Prostate gland (tissue), 2 donors: ENCODE data around the gene TTC33. TPM values are rescaled to one million over a fixed set of nuclear protein-coding genes. Genes with fewer than 3 reads are reported as not detected.
"Not testable (repeated sequence)": the region's sequence is repeated elsewhere in the genome, so short reads cannot be mapped to it uniquely, and the experiment has no call there.

Experiments used
- DNase-seq: peaks from one replicate; pipeline ENCODE4 v3.0.0-alpha.2; 2019; ENCODE audit warnings: low spot score
- H3K27ac ChIP-seq, 2 donors: fragments of 200-600 bp; sonication (generic); 2 replicates each; pipeline ENCODE4 v1.5.1; 2017 to 2019
- H3K27me3 ChIP-seq: fragments of 200-600 bp; sonication (generic); replicated peaks from 2 replicates; pipeline ENCODE4 v1.5.1; 2019; ENCODE audit not compliant: insufficient read depth
- H3K36me3 ChIP-seq, 2 donors: fragments of 200-600 bp; sonication (generic); 1 replicate in 1 of 2; 2 replicates in 1 of 2; pipeline versions ENCODE4 v1.5.1 to v1.8.1; 2017 to 2019
- H3K4me1 ChIP-seq: fragments of 200-600 bp; sonication (generic); replicated peaks from 2 replicates; pipeline ENCODE4 v1.5.1; 2019
- H3K4me3 ChIP-seq, 2 donors: fragments of 200-600 bp; sonication (generic); 2 replicates each; pipeline ENCODE4 v1.5.1; 2017 to 2019
- H3K9me3 ChIP-seq: fragments of 200-600 bp; sonication (generic); 2 replicates; pipeline ENCODE4 v1.5.1; 2017
- POLR2A ChIP-seq: fragments of 450-650 bp; IDR thresholded peaks from one replicate; pipeline ENCODE4 v1.6.1; 2016; ENCODE audit warnings: antibody characterized with exemption, mild to moderate bottlenecking
- POLR2AphosphoS5 ChIP-seq: sonication (generic); formaldehyde crosslinking; IDR thresholded peaks from one replicate; pipeline ENCODE4 v1.6.1; 2017; ENCODE audit warnings: antibody characterized with exemption
- WGBS: methylation state at CpG from one replicate; pipeline ENCODE4 v1.1.5; 2018; 5-methylcytosine and 5-hydroxymethylcytosine counted together
- intact Hi-C: fragments of 100-400 bp; cut with DNase I; formaldehyde crosslinking; loops from one replicate; pipeline ENCODE4 v1.14.2; 2022
- total RNA-seq, 2 donors: library from RNA; depleted of rRNA; stranded (reverse); fragments of >200 nt; gene quantifications; one replicate each; pipeline ENCODE4 v1.1.0, GENCODE V29; 2016
- TF ChIP-seq, protein P1 (sequence below), 4 experiments: fragments of 200-600 bp in 2 of 4; fragments of 450-650 bp in 2 of 4; sonication (generic) in 2 of 4; IDR thresholded peaks; 1 replicate in 3 of 4; 2 replicates in 1 of 4; pipeline ENCODE4 v1.5.1; 2016 to 2019; ENCODE audit warnings: antibody characterized with exemption in 4 of 4, mild to moderate bottlenecking in 2 of 4, moderate library complexity in 2 of 4

TTC33 gene
- total RNA-seq, 2 donors from 2014 or later, result 11.9 to 17.6 TPM

DNA sequence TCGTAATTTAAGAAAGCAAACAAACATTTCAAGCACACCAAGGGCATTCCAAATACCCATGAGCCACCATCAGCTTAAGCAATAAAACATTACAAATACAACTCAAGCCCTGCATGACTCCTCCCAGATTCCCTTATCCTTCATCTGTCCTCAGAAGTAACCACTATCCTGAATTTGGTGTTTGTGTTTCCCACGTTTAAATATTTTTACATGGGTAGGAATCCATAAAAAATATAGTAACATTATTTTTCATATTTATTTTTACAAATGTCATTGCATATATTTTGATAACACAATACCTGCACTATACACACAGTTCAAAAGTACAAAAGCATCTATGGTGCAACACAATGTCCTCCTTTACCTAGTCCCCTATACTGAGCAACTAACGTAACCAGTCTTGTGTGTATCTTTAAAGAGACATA is 36.0 kb upstream of the TTC33 start:
- intact Hi-C loops, result no loop called here
- H3K9me3 ChIP-seq, result no peaks in the 10 kb centered on the region
- H3K27ac ChIP-seq, result no peak overlapping the region
- H3K4me3 ChIP-seq, result no peak overlapping the region
- no peaks in the 10 kb centered on the region for H3K27me3 ChIP-seq
- H3K4me1 ChIP-seq, result peaks cover 8% of the 10 kb centered on the region
- TF ChIP-seq POLR2A, result no peak
- TF ChIP-seq, protein P1, sequence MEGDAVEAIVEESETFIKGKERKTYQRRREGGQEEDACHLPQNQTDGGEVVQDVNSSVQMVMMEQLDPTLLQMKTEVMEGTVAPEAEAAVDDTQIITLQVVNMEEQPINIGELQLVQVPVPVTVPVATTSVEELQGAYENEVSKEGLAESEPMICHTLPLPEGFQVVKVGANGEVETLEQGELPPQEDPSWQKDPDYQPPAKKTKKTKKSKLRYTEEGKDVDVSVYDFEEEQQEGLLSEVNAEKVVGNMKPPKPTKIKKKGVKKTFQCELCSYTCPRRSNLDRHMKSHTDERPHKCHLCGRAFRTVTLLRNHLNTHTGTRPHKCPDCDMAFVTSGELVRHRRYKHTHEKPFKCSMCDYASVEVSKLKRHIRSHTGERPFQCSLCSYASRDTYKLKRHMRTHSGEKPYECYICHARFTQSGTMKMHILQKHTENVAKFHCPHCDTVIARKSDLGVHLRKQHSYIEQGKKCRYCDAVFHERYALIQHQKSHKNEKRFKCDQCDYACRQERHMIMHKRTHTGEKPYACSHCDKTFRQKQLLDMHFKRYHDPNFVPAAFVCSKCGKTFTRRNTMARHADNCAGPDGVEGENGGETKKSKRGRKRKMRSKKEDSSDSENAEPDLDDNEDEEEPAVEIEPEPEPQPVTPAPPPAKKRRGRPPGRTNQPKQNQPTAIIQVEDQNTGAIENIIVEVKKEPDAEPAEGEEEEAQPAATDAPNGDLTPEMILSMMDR (IDR thresholded peaks at IDR 0.05), result no peak
- no peak for TF ChIP-seq POLR2AphosphoS5
- 35% methylated on average over 3 of the region's 3 CpGs for WGBS
- no peak for DNase-seq
- no peaks in the 10 kb centered on the region for H3K36me3 ChIP-seq

DNA sequence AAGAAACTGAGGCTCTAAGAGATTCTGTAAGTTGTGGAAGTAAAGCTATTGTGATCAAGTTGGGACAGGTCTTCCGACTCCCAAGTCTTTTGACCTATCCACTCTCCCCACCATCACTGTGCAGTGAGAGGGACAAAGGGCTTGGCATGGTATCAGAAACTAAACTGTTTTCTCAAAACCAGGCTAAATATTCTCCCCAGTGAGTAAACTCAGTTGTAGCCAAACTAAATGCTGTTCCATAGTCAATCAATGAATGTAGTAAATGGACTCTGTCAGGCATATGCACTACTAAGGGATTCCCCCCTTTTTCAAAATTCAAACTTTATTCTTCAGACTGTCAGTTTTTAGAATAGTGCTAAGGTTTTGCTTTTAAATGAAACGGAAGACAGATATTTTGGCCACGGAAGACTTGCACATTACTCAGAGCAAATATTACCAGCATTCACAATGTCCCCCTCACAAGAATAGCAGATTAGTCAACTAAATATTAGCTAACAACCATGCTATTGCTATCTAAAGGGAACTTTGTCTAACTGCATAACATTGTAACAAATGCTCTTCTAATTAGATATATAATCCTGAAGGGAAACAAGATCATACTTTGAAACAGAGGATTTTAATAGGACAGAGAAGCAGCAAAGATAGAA is 35.3 kb upstream of the TTC33 start:
- intact Hi-C loops, result no loop called here
- Histone ChIP-seq H3K9me3 (no peaks in the 10 kb centered on the region), H3K4me1 (peaks cover 5% of the 10 kb centered on the region), H3K27me3 (no peaks in the 10 kb centered on the region), H3K27ac (no peak overlapping the region), H3K36me3 (no peaks in the 10 kb centered on the region), H3K4me3 (no peak overlapping the region)
- 53% methylated on average over 3 of the region's 3 CpGs for WGBS
- TF ChIP-seq, protein P1 (IDR thresholded peaks at IDR 0.05), result no peak
- TF ChIP-seq POLR2AphosphoS5, result no peak
- no peak for TF ChIP-seq POLR2A
- no peak for DNase-seq

DNA sequence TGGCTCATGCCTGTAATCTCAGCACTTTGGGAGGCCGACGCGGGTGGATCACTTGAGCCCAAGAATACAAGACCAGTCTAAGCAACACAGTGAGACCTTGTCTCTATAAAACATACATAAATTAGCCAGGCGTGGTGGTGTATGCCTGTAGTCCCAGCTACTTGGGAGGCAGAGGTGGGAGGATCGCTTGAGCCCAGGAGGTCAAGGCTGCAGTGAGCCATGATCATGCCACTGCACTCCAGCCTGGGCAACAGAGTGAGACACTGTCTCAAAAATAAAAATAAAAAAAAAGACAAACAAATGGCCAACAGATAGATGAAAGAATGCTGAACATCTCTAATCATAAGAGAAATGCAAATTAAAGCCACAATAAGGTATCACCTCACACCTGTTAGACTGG is 33.2 kb upstream of the TTC33 start:
- WGBS, result 98% methylated on average over 5 of the region's 5 CpGs
- H3K27me3 ChIP-seq, H3K36me3 ChIP-seq, DNase-seq, intact Hi-C loops, H3K27ac ChIP-seq, H3K9me3 ChIP-seq, H3K4me3 ChIP-seq, H3K4me1 ChIP-seq: not testable (repeated sequence)

DNA sequence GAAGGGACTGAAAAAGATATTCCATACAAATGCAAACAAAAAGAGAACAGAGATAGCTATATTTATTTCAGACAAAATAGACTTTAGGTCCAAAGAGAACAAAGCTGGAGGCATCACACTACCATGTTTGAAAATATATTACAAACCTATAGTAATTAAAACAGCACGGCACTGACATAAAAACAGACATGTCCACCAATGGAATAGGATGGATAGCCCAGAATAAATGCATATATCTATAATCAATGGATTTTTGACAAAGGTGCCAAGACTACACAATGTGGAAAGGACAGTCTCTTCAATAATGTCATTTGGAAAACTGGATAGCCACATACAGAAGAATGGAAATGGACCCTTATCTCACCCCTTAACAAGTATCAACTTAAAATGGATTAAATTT is 32.2 kb upstream of the TTC33 start:
- H3K27ac ChIP-seq, result no peak overlapping the region
- no peaks in the 10 kb centered on the region for H3K27me3 ChIP-seq
- intact Hi-C loops, result no loop called here
- no peak overlapping the region for H3K4me3 ChIP-seq
- TF ChIP-seq, protein P1 (IDR thresholded peaks at IDR 0.05), result no peak
- TF ChIP-seq POLR2AphosphoS5, result no peak
- TF ChIP-seq POLR2A, result no peak
- WGBS, result 100% methylated on average over 1 of the region's 1 CpG
- H3K36me3 ChIP-seq, result no peaks in the 10 kb centered on the region
- H3K4me1 ChIP-seq, result no peaks in the 10 kb centered on the region
- H3K9me3 ChIP-seq, result no peaks in the 10 kb centered on the region
- no peak for DNase-seq

DNA sequence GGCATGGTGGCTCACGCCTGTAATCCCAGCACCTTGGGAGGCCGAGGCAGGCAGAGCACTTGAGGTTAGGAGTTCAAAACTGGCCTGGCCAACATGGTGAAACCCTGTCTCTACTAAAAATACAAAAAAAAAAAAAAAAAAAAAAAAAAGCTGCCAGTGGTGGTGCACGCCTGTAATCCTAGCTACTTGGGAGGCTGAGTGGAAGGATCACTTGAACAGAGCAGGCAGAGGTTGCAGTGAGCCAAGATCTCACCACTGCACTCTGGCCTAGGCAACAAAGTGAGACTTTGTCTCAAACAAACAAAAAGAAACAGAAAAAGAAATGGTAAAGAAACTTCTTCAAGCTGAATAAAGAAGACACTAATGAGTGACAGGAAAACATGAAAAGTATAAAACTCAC is 30.9 kb upstream of the TTC33 start:
- 96% methylated on average over 3 of the region's 3 CpGs for WGBS
- H3K27ac ChIP-seq, H3K27me3 ChIP-seq, H3K4me3 ChIP-seq, H3K9me3 ChIP-seq, H3K36me3 ChIP-seq, DNase-seq, H3K4me1 ChIP-seq, intact Hi-C loops: not testable (repeated sequence)

DNA sequence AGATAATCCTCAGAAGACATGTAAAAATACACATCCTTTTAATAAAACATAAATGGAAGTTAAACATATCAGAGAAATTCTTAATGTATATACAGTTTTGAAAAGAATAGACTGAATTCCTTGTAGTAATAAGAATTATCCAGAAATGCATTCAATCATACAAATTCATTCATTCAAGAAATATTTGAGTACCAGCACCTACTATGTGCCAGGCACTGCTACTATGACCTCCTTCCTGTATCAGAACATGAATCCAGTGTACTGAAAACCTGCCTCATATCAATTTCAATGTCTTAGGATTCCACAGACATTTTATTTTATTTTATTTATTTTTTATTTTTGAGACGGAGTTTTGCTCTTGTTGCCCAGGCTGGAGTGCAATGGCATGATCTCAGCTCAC is 29.2 kb upstream of the TTC33 start:
- intact Hi-C loops, result no loop called here
- Histone ChIP-seq H3K4me3 (no peak overlapping the region), H3K9me3 (no peaks in the 10 kb centered on the region), H3K36me3 (no peaks in the 10 kb centered on the region), H3K27ac (no peak overlapping the region), H3K27me3 (no peaks in the 10 kb centered on the region), H3K4me1 (no peaks in the 10 kb centered on the region)
- TF ChIP-seq POLR2A (no peak), POLR2AphosphoS5 (no peak)
- TF ChIP-seq, protein P1 (IDR thresholded peaks at IDR 0.05), result no peak
- no peak for DNase-seq
- 77% methylated on average over 1 of the region's 1 CpG for WGBS
